HG02588 (cell line): ENCODE data around the gene RECK.

ENCODE experiments used
- ATAC-seq: cut with Tn5 transposase; IDR thresholded peaks from one replicate; pipeline ENCODE4 v1.9.1; 2021; ENCODE audit warnings: mild to moderate bottlenecking, moderate library complexity; ENCODE audit not compliant: unreplicated experiment

RECK gene

DNA sequence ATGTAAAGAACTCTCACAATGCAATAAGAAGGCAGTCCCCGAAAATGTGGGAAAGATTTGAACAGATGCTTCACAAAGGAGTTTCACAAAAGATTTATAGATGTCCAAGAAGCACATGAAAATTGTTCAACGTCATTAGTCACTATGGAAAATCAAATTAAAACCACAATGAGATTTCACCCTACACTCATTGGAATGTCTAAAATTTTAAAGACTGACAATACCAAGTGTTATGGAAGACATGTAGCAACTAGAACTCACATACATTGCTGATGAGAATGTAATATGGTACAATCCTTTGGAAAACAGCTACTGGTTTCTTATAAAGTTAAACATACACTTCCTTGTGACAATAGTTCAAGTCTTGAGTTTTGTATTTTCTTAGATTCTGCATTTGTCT, 11.0 kb upstream of the RECK start:
- no peak for ATAC-seq

DNA sequence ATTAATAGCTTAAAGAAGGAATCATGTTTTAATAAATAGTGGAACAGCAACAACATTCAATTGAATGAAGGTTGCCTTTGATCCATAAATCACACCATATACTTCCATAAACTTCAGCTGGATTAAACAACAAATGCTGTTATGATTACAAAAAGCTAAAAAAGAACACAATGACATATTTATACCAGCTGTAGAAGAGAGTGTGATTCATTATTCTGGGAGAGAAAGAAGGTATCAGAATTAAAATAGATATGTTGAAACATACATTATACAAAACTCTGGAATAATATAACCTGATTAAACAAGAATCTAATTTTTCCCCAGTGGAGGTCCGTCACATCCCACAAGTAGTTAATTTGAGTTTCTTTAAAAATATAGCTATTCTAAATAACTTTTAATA, 7.5 kb upstream of the RECK start:
- no peak for ATAC-seq

DNA sequence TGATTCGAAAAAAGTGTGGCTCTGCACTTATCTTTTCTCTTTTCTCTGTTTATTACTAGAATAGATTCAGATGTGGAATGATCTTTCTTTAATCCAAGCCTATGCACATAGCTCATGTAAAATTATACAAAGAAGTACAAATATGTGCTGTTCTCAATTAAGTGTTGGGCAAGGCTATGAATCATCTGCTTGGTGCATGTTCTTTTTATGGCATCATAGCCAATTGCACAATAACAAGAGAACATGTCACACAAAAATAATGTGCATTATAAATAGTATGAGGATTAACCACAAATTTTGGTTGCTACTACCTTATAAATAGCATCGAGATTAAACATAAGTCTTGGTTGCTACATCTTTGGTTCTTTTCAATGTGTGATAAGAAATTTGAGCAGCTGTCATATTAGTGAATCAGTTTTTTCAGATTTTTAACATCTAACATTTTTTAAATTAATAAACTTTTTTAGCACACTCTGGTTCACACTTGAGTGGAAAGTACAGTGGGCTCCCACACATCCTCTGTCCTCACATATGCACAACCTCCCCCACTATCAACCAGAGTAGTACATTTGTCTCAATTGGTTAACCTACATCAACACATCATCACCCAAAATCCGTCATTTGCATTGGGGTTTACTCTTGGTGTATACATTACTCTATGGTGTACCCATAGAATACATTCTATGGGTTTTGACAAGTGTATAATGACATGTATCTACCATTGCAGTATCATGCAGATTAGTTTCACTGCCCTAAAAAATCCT, 6.8 kb upstream of the RECK start:
- ATAC-seq, result no peak

DNA sequence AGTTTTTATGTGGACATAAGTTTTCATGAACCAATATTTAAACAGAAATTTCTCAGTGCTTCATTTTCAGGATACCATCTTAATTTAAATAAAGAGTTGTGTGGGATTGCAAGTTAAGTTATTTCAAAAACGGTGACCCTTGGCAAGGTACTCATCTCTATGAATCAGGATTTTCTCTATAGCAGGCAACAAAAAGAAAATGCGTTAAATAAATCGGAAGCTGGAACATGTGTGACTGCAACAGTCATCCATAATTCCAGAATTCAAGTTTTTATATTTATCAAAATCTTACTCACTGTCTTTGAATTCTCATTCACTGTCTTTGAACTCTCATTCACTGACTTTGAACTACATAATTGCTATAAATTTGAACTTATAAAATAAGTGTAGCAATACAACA, 5.8 kb upstream of the RECK start:
- no peak for ATAC-seq

DNA sequence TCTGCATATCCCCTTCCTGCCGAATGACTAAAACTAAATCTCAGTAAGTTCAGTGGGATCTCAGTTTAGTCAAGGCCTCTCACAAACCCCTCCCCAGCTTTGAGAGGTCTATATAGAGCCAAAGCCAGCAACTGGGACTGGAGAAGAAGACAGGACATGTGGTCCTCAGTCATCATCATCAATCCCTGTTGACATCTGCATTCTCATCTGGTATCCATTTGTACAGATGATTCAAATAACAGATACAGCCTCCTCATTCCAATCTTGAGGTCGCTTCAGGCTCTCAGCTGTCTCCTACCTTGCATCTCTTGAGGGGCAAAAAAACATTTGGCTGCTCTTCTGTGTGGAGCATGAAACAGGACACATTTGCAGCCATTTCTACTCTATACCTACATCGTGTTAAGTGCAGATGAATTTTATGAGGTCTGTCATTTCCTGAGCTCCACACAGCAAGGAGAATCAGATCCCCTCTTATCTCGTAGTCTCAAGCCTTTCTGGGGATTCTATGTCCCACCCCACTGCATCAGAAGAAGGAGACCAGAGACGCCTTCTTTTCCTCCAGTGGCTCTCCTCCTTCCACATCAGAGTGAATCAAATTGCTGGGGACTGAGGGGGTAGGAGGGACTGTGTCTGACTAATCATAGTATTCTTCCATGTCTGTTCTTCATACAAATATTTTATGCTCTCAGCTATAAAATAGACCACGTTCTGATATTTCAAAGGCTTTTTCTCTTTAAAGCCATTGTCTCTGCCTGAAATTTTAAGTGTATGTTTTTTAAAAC, 4.7 kb upstream of the RECK start:
- ATAC-seq, result no peak

DNA sequence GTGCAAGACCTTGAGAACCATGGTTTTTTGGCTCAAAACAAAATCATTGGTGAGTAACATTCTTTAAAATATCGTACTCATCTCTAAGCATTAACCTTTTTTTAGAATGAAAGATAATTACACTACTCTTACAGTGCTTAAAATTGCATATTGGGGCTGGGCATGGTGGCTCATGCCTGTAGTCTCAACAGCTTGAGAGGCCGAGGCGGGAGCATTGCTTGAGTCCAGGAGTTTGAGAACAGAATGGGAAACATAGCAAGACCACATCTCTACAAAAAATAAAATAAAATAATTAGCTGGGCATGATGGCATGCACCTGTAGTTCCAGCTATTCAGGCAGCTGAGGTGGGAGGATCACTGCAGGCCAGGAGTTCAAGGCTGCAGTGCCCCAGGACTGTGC, 2.9 kb upstream of the RECK start:
- no peak for ATAC-seq

DNA sequence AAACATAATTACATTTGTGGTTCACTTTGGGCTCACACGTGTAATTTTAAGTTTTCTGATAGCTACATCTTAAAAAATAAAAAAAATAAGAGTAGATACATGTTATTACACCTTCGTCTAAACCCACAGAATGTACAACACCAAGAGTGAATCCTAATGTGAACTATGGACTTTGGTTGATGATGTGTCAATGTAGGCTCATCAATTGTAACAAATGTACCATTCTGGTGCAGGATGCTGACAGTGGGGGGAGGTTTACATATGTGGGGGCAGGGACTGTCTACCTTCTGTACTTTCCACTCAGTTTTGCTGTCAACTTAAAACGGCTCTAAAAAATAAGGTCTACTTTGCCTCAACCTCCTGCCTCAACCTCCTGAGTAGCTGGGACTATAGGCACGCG, 2.5 kb upstream of the RECK start:
- ATAC-seq, result no peak

DNA sequence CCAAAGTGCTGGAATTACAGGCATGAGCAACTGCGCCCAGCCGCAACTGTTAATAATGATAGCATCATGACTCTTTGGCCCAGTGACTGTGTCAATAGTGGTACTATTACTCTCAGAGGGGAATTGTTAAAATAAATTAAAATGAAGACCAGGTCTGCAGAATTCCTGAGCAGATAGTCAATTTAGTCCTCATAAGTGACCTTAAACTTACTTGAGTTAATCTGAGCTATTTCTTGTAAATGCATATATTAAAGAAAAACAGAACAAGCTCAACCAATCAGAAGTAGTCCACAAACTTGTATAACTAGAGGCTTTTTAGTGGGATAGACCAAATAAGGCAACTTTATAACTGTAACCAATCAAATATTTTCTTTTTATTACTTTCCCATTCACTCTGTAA, 1.7 kb upstream of the RECK start:
- no peak for ATAC-seq

DNA sequence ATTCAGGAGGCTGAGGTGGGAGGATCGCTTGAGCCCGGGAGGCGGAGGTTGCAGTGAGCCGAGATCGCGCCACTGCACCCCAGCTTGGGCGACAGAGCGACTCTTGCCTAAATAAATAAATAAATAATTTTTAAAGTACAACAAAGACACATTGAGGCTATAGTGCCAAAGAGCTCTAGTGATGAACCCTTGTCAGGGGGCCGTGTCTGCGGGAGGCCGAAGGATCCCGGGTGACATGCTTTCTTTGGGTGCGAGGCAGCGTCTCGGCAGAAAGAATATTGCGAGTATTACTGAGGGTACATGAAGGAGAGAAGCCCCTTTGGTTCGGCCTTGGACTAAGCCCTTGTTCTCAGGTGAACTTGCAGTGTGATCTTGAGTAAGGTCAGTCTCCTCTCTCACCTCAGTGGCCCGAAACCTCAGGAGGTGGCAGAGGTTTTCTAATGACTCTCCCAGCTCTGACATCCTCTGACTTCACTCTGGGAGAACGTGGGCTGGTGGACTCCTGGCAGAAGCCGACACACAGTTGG, 397 bp upstream of the RECK start:
- no peak for ATAC-seq

DNA sequence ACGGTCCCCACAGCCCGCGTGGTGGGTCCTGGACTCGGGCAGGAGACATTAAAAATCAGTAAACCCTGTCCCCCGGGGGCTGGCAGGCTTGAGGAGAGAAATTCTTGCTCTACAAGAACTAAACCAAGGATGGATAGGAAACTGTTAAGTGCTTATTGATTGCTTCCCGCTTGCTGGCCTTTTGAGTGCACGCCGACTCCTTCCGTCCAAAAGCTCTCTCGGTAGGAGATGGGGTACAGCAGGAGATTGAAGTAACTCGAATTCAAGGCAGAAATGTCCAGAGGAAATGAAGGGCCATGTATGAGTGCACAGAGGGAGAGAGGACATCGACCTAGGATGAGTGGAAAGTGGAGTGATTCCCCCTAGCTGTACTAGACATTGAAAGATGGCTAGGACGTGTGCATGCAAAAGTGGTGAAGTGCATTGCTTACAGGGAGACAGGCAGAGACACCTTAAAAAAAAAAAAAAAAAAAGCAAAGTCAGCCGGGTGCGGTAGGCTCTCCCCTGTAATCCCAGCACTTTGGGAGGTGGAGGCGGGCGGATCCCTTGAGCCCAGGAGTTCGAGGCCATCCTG, 923 bp downstream of the RECK start:
- ATAC-seq, result no peak

DNA sequence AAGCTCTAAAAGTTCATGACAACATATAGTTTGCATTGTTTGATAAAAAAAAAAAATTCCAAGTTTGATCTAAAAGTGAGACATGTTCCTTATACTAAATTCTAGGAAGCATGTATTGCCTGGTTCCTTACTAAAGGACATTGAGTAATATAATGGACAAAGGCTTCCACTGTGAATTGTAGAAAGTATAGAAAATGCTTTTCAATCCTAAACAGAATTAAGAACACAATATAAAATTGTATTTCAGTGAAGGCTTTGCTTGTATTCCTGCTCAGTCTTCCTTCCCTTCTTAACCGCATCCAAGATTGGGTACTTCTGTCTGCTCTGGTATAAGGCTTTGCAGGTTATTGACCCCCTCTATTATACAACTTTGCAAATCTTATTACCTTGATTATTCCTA, 2.4 kb downstream of the RECK start:
- ATAC-seq, result no peak

DNA sequence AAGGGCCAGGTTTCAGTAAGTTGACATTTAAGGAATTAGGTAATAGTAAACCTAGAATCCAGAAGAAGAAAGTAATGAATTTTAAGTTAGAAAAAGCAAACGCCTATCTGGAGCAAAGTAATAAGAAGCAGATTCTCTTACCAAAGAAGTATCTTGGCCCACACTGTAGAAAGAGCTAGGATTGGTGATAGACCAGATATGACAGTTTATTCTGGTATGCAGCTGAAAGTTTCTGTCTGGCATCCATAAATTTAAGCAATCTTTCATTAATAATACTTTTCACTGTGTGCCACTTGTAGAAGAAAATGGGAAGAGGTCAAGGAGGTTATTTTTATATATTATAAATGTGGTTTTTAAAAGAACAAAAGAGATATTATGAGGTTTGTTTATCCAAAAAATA, 3.0 kb downstream of the RECK start:
- ATAC-seq, result no peak

DNA sequence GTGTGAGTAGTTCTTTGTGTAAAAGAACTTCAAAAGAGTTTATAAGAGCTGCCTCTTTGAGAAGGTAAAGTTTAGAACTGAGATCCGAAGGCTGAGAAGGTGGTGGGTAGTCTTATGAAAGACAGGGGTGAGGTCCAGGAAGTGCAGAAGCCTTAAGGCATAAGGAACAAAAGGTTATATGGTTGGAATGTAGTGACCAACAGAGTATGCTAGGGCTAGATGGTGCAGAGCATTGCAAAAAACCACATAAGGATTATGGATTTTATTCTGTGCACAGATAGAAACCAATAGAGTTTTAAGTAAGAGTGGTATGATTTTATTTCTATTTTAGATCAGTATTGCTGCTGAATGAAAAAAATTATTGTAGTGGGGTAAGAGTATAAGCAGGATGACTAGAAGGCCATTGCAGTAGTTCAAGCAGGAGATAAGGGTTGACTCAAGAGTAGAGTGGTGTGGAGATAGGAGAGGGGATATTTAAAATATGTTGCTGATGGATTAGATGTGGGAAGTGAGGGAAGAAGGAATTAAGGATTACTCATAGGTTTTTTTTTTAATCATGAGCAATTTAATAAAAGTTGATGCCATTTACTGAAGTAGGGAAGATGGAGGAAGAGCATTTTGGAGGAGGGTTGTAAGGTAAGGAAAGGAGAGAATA, 3.7 kb downstream of the RECK start:
- no peak for ATAC-seq

DNA sequence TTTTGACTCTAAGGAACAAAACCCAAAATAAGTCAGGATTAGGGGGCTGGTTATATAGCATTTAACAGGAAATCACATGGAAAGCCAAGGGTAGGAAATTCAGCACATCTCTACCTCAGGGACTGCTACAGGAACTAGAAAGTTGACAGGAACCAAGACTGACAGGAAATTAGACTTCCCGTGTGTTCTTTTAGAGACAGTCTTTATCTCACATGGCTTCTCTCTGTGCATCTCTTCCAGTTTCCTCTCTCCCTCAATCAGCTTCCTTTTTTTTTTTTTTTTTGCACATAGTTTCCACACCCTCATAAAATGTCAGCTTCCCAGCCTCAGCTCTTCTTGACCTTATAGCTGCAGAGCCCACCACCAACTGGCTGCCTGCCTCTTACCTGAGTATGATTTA, 4.8 kb downstream of the RECK start:
- ATAC-seq, result no peak

DNA sequence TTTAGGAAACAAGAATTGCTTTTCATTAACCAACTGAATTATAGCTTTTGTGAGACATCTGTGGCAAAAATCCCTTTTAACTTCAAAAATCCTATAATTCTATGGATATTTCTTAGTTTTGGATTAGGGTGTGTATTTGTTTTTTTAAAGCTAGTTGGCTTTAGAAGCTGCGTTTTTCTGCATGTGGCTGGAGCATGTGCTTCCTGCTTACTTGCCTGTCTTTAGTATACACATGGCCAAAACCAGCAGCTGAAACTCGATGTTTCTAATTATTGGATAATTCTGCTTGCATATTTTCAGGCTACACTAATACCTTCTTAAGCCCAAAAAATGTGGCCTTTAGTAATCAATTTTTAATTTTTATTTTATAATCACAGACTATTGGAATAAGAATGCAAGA, 8.9 kb downstream of the RECK start:
- ATAC-seq, result no peak

DNA sequence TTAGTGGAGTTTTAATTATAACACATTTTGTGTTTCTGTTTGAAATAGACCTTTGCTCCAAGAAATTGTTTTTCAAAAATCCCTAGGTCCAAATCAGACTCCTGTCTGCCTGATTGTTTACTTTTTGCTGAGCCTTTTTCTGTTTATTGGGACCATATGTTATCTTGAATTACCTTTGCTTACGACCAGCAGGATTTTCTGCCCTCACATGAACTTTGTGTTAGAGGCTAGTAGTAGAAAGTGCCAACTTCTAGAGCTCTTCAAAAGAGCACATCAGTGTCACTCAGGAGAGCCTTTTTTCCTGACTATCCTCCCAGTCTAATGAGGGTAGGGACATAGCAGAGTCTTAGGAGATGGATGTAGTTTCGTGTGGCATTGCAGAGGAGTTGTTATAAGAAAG, 10.2 kb downstream of the RECK start:
- ATAC-seq, result no peak

DNA sequence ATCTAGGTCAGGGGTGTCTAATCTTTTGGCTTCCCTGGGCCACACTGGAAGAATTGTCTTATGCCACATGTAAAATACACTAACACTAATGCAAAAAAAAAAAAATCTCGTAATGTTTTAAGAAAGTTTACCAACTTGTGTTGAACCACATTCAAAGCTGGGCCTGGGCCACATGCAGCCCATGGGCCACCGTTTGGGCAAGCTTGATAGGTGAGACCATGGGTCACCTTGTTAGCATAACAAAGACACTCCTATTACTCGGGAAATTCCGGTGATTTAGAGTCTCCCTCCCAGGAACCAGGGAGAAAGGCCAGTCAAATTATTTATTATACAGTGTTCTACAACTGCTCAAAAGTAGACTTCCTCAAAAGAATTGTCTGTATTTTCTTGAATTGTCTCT, 12.7 kb downstream of the RECK start:
- ATAC-seq, result no peak

DNA sequence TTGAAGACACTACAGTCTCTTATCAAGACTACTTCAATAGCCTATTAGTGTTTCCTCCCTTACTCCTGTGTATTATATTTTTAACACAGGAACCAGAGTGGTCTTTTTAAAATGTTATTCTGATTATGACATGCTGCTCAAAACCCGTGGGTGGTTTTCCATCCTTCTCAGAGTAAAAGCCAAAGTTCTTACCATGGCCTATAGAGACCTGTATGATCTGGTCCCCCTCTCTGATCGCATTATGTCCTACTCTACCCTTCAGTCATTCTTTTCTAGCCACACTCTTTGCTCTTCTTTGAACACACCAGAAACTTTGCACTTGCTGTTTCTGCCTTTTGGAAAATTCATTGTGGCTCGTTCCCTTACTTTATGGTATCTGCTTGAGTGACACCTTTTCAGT, 13.8 kb downstream of the RECK start:
- no peak for ATAC-seq

DNA sequence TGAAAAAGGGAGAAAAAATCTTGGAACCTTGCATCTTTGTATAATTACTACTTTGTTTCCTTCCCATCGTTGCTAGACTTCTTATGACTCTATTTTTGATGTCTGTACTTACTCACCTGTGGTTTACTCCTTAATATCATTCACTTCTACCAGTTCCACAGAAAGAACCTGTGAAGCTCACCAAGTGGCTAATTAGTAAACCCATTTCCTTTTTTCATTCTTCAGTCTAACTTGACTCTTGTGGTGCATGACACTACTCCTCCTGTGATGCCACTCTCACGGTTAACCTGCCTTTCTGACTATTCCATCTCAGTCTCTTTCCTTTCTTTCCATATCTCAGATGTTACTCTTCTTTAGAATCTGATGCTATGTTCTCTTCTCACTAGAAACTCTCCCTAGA, 14.6 kb downstream of the RECK start:
- ATAC-seq, result no peak

DNA sequence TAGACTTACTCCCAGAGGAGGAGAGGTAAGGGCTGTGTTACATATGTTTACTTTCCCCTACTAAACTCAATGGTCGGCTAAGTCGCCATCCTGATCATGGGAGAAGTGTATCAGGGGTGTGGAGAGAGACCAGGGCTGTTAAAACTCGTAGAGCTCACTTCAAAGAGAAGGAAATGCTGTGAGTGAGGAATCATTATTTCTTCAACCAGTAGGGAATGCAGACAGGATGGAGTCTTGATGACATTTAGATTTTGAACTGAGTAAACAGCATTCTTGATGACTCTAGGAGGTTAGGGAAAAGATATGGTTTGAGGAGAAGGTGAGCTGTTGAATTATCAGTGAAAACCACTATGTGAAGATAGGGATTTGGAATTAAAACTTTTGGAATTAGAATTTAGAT, 17.3 kb downstream of the RECK start:
- no peak for ATAC-seq

DNA sequence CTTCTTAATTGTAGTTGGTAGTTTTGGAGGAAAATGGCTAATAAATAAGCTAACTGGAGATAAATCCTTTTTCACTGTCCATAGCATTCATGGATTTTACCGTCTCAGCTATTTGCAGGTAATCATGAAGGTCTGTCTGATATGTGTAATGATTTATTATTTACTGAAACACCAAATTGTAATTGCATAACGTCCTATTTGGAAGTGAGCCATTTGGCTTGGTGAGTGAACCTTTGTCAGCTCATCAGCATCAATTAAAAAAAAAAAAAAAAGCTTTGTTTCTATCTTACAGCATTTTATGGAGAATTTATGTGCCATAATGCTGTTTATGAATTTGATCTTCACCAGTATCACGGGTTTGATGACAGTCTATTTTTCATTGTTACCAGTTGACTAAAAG, 20.2 kb downstream of the RECK start:
- no peak for ATAC-seq
